Activated CD8-positive, alpha-beta memory T cell treated with anti-CD3 and anti-CD28 coated beads, Interleukin-2, amount 10 ng/mL, durations not matched to agents 7 days and 5 days (primary cell): Measurements from ENCODE around the gene IL6R. TPM values are rescaled to one million over a fixed set of nuclear protein-coding genes. Genes with fewer than 3 reads are reported as not detected.

Source experiments
- ATAC-seq: fragments of 150-1000 bp; cut with Tn5 transposase; one replicate; pipeline ENCODE4 v1.10.0; 2021; ENCODE audit warnings: moderate library complexity
- CTCF ChIA-PET: fragments of 350-600 bp; sonication (Branson Sonifier 250); formaldehyde crosslinking; loops from one replicate; lab custom pipeline; 2021; ENCODE audit warnings: antibody characterized with exemption; lab: Charles Lee
- DNase-seq: peaks from one replicate; pipeline ENCODE4 v3.0.0-alpha.2; 2020
- H3K27ac Mint-ChIP-seq: one replicate; pipeline ENCODE4 v1.8.0; 2021; ENCODE audit warnings: mild to moderate bottlenecking, mixed read lengths
- H3K27me3 Mint-ChIP-seq: one replicate; pipeline ENCODE4 v1.8.0; 2021; ENCODE audit warnings: mixed read lengths
- H3K36me3 Mint-ChIP-seq: one replicate; pipeline ENCODE4 v1.8.0; 2021; ENCODE audit warnings: mild to moderate bottlenecking, mixed read lengths
- H3K4me1 Mint-ChIP-seq: one replicate; pipeline ENCODE4 v1.8.0; 2021; ENCODE audit warnings: mixed read lengths
- H3K4me3 Mint-ChIP-seq: one replicate; pipeline ENCODE4 v1.8.0; 2021; ENCODE audit warnings: mild to moderate bottlenecking, moderate library complexity, mixed read lengths
- H3K9me3 Mint-ChIP-seq: one replicate; pipeline ENCODE4 v1.8.0; 2022; ENCODE audit warnings: low read depth, mixed read lengths
- total RNA-seq, 2 experiments: library from RNA; stranded (reverse); gene quantifications; one replicate each; pipeline ENCODE4 v1.2.3, GENCODE V29; 2021

Gene IL6R
- total RNA-seq, 2 experiments from 2014 or later: 0.53 to 0.66 TPM

DNA sequence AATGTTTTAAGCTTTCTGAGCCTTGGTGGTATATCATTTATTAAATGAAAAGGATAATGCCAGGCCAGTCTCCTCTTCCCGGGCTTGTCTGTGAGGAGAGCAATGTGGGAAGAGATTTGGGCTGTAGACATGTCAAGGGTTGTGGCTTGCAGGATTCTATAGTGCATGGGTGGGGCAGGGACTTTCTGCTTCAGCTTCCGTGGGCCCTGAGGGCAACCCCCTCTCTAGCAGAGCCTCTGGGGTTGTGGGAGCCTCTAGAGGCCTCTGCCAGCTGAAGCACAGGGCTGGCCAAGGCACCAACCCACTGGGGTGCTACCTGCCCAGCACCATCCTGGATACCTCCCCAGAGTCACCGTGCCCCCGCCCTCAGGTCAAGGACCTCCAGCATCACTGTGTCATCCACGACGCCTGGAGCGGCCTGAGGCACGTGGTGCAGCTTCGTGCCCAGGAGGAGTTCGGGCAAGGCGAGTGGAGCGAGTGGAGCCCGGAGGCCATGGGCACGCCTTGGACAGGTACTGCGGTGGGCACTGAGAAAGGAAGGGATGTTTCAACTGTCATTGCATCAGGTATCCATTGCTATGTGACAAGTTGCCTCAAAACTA is 30.6 kb downstream of the IL6R start:
- no peak overlapping the region for H3K27ac Mint-ChIP-seq
- no peak overlapping the region for H3K4me3 Mint-ChIP-seq
- H3K27me3 Mint-ChIP-seq: peaks cover 14% of the 10 kb centered on the region
- CTCF ChIA-PET: interaction anchor here (1.3 kb wide), 1 partner anchor 101 kb away, joined by 3 read pairs; no protein-coding TSS in a partner anchor
- no peaks in the 10 kb centered on the region for H3K36me3 Mint-ChIP-seq
- ATAC-seq (no peak), DNase-seq (no peak)
- peaks cover 43% of the 10 kb centered on the region for H3K4me1 Mint-ChIP-seq
- H3K9me3 Mint-ChIP-seq: no peaks in the 10 kb centered on the region

DNA sequence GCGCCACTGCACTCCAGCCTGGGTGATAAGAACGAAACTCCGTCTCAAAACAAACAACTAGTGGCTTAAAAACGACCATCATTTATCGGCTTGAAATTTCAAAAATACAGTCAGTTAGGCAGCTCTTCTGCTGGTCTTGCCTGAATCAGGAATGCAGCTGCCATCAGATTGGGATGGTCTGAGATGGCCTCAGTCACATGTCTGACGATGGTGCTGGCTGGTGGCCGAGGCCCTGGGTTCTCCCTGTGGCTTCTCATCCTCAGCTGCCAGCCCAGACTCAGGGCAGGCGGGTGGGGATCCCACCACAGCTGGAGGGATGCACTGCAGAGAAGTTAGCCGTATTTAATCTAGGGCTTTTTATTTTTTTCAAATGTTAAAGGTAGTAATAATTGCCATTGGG is 31.3 kb downstream of the IL6R start:
- H3K27me3 Mint-ChIP-seq: peaks cover 21% of the 10 kb centered on the region
- CTCF ChIA-PET: interaction anchor here (1.3 kb wide), 1 partner anchor 101 kb away, joined by 3 read pairs; no protein-coding TSS in a partner anchor
- H3K27ac Mint-ChIP-seq: no peak overlapping the region
- H3K9me3 Mint-ChIP-seq: no peaks in the 10 kb centered on the region
- H3K4me1 Mint-ChIP-seq: peaks cover 45% of the 10 kb centered on the region
- no peak for ATAC-seq
- H3K36me3 Mint-ChIP-seq: no peaks in the 10 kb centered on the region
- no peak overlapping the region for H3K4me3 Mint-ChIP-seq
- no peak for DNase-seq

DNA sequence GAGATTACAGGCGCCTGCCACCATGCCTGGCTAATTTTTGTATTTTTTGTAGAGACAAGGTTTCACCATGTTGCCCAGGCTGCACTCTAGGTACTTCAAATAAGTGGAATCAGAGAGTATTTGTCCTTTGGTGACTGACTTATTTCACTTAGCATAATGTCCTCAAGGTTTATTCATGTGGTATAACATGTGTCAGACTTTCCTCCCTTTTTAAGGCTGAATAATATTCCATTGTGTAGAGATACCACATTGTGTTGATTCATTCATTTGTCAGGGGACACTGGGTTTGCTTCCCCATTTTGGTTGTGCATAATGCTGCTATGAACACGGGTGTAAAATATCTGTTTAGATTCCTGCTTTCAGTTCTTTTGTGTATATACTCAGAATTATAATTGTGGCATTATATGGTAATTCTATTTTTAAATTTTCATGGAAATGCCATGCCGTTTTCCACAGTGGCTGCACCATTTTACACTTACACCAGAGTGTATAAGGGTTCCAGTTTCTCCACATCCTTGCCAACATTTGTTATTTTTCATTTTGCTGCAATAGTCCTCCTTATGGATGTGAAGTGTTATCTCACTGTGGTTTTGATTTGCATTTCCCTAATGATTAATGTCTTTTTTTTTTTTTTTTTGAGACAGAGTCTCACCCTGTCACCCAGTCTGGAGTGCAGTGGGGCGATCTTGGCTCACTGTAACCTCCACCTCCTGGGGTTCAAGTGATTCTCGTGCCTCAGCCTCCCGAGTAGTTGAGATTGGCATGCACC is 35.1 kb downstream of the IL6R start:
- ATAC-seq: no peak
- Mint-ChIP-seq H3K27me3 (peaks cover 48% of the 10 kb centered on the region), H3K27ac (peak overlapping the region; percentile 29), H3K36me3 (no peaks in the 10 kb centered on the region), H3K9me3 (no peaks in the 10 kb centered on the region), H3K4me1 (peaks cover 39% of the 10 kb centered on the region), H3K4me3 (peak overlapping the region; percentile 9)
- CTCF ChIA-PET: interaction anchor here (0.7 kb wide), 2 partner anchors 229 to 636 kb away, joined by 3 to 5 read pairs; no protein-coding TSS in a partner anchor
- DNase-seq: no peak

DNA sequence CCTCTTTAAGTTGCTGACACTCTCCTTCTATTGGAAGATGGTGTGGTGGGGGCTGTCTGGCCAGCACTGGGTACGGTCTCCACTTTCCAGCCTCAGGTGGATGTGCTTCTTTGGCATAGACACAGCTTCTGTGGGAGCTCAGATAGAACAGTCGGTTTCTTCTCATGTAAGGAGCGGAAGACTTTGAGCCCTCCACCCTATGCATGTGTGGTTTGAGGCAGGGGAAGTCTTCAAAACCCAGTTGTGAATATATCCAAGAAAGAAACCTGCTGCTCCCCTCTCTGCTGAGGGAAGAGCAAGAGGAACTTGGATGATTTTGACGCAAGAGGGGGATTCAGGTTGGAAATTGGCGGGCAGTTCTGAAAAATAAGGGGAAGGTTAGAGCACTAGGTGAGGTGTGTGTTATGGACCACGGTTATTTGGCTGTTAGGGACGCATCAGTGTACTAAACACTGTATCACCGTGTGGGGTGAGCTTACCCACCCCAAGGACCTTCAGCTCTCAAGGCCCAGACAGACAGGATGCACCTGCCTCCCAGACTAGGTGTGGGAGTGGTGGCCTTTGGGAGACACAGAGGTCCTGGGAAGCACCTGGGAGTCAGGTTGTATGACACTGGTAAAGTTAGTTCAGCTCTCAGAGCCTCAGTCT is 36.2 kb downstream of the IL6R start:
- Mint-ChIP-seq H3K4me1 (peaks cover 49% of the 10 kb centered on the region), H3K27me3 (peaks cover 60% of the 10 kb centered on the region), H3K27ac (no peak overlapping the region), H3K36me3 (no peaks in the 10 kb centered on the region), H3K4me3 (no peak overlapping the region), H3K9me3 (no peaks in the 10 kb centered on the region)
- DNase-seq: no peak
- no peak for ATAC-seq
- CTCF ChIA-PET: interaction anchor here (0.7 to 2.0 kb wide), 2 partner anchors 21 to 637 kb away, joined by 5 to 6 read pairs; no protein-coding TSS in a partner anchor

DNA sequence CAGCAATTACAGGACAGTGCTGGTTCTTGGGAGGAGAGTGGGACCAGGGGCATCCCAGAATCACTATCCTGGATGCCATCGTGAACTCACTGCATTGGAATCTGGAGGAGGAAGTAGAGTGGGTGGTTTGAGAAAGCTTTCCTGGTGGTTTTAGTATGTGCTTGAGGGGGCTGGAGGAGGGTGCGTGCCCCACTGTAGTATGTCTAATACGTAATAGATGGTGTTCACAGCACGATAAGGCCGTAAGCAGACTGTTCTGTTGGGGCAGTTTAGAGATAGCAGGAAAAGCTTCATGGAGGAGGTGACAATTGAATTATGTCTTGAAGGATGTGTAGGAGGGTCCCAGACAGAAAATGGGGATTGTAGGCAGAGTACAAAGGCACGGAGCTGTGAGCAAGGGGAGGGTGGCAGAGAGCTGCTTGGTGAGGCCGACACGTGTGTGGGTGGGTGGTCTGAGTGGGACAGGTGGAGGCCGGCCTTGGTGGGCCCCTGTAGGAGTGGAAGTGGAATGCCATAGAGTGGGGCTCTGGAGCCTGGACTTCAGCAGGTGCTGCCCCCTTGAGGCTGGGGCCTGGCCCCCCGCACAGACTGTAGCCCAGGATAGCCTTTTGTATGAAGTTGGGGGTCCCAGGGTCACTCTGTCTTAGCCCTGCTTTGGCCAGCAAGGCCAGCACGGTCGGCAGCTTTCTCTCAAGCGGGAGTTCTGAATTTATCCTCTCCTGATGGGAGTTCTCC is 37.0 kb downstream of the IL6R start:
- CTCF ChIA-PET: interaction anchor here (2.0 to 3.8 kb wide), 2 partner anchors 11 to 21 kb away, joined by 6 to 14 read pairs; no protein-coding TSS in a partner anchor
- H3K27ac Mint-ChIP-seq: no peak overlapping the region
- no peaks in the 10 kb centered on the region for H3K9me3 Mint-ChIP-seq
- no peaks in the 10 kb centered on the region for H3K36me3 Mint-ChIP-seq
- peaks cover 61% of the 10 kb centered on the region for H3K27me3 Mint-ChIP-seq
- H3K4me3 Mint-ChIP-seq: no peak overlapping the region
- DNase-seq (no peak), ATAC-seq (no peak)
- H3K4me1 Mint-ChIP-seq: peaks cover 49% of the 10 kb centered on the region

DNA sequence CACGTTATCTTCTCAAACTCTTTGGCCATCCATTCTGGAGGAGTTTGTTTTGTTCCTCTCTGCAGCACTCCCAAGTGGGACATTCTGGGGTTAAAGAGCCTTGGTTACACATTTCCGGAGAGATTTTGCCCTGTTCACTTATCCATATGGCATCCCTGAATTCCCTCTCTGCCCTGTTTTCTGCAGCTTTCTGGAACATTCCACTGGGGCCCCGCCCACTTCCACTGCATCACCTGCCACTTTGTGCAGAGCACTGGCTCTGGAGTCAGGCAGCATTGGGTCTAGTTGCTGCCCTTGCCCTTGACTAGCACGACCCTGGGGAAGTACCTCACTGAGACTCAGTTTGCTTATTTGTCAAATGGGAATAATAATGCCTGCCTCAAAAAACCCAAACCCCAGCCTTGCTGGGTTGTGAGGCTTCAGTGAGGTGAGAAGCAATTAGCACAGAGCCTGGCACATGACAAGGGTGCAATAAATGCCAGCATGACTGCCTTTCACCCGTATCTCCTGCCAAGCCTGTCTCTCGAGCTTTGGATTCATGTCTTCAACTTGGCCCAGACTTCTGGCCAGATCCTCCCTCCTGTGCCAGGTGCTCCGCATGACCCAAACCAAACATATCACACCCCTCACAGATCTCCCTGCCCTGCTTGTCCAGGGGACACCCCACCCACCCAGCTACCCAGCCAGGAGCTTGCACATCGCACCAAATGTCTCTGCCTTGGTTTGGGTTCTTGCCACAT is 38.3 kb downstream of the IL6R start:
- Mint-ChIP-seq H3K36me3 (no peaks in the 10 kb centered on the region), H3K9me3 (no peaks in the 10 kb centered on the region), H3K27me3 (peaks cover 64% of the 10 kb centered on the region), H3K27ac (no peak overlapping the region), H3K4me1 (peaks cover 45% of the 10 kb centered on the region), H3K4me3 (no peak overlapping the region)
- no peak for ATAC-seq
- CTCF ChIA-PET: interaction anchor here (1.0 to 3.8 kb wide), 5 partner anchors 12 to 108 kb away, joined by 3 to 14 read pairs (median 5); no protein-coding TSS in a partner anchor
- no peak for DNase-seq

DNA sequence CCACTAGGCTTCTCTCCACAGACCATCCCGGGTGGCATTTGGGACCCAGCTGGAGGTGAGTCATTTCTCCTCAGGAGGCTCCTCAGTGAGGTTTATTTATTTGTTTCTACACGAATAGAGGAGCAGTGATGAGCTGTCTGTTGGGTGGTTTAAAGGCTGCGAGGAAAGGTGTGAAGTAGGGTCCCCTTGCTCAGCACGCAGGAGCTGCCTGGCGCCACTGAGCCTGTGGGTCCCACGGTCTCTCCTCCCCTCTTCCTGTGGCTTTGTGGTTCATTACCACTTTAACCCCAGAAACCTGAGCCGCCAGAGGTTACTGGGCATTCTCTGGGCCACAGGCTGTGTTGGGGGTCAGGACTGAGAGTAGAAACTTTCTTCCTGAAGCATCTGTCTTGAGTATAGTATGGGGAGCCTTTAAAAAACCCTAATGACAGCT is 39.9 kb downstream of the IL6R start:
- Mint-ChIP-seq H3K4me1 (peaks cover 33% of the 10 kb centered on the region), H3K9me3 (no peaks in the 10 kb centered on the region), H3K36me3 (no peaks in the 10 kb centered on the region), H3K27ac (peak overlapping the region; percentile 73), H3K4me3 (no peak overlapping the region), H3K27me3 (peaks cover 70% of the 10 kb centered on the region)
- DNase-seq: peak; percentile 79
- ATAC-seq: peak; percentile 81
- CTCF ChIA-PET: interaction anchor here (0.7 to 3.8 kb wide), 5 partner anchors 14 to 115 kb away, joined by 3 to 14 read pairs (median 9); no protein-coding TSS in a partner anchor

DNA sequence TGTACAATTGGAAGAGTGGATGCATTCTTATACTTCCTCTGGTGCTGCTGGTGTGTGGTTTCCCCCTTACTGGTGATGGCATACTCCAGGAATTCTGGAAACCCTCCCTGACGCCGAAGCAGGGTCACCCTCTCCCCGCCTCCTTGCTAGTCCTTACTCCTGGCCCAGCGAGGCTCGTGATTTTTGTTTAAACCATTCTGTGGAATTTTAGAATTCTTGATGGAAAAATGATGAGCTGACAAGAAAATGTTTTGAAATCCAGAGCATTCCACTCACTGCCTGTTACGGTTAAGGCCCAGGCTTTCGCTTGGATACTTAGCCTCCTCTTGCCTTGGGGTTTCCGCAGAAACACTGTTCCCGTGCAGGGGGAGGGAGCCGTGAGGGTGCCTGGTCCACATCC is 41.1 kb downstream of the IL6R start:
- Mint-ChIP-seq H3K4me1 (peaks cover 23% of the 10 kb centered on the region), H3K27ac (no peak overlapping the region), H3K9me3 (no peaks in the 10 kb centered on the region), H3K4me3 (no peak overlapping the region), H3K27me3 (peaks cover 72% of the 10 kb centered on the region), H3K36me3 (no peaks in the 10 kb centered on the region)
- ATAC-seq (no peak), DNase-seq (no peak)
- CTCF ChIA-PET: interaction anchor here (0.6 to 2.4 kb wide), 2 partner anchors 17 to 1961 kb away, joined by 3 to 9 read pairs; no protein-coding TSS in a partner anchor

DNA sequence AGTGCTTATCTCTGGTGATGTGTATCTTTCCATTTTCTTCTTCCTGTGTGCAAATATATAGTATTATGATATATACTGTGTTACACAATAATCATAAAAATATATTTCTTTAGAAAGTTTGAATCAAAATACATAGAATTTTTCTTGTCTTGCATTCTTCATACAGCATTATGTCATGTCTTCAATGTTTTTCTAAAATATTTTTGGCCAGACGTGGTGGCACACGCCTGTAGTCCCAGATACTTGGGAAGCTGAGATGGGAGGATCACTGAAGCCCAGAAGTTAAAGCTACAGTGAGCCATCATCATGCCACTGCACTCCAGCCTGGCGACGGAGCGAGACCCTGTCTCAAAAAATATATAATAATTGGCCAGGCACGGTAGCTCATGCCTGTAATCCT is 41.6 kb downstream of the IL6R start:
- Mint-ChIP-seq H3K27me3 (peaks cover 70% of the 10 kb centered on the region), H3K4me3 (no peak overlapping the region), H3K27ac (no peak overlapping the region), H3K9me3 (no peaks in the 10 kb centered on the region), H3K4me1 (peaks cover 23% of the 10 kb centered on the region), H3K36me3 (no peaks in the 10 kb centered on the region)
- DNase-seq (no peak), ATAC-seq (no peak)
- CTCF ChIA-PET: interaction anchor here (2.4 kb wide), 1 partner anchor 16 kb away, joined by 9 read pairs; no protein-coding TSS in a partner anchor

DNA sequence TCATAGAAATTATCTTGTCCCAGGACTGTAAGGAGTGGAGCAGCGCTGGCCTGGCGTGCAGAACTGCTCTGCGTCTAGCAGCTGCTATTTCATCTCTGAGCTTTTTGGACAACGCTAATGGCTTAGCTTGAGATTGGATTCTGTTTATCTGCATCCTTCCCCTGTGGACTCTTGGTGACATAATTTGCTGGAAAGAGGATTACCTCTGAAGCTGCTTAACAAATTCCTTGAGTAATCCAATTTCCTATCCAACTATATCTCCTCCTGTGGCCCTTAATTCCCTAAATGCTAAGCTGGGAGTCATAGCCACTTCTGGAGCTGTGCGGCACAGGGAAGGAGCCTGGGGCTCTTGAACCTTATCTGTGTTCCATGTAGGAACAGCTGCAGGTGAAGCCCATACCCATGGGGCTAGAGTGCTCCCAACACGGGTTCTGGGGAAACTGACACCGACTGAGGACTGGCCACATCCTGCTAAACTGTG is 43.2 kb downstream of the IL6R start:
- CTCF ChIA-PET: interaction anchor here (0.6 to 1.4 kb wide), 2 partner anchors 19 to 98 kb away, joined by 3 to 4 read pairs; no protein-coding TSS in a partner anchor
- Mint-ChIP-seq H3K36me3 (no peaks in the 10 kb centered on the region), H3K4me3 (no peak overlapping the region), H3K27ac (no peak overlapping the region), H3K27me3 (peaks cover 72% of the 10 kb centered on the region), H3K9me3 (no peaks in the 10 kb centered on the region), H3K4me1 (peaks cover 18% of the 10 kb centered on the region)
- DNase-seq (no peak), ATAC-seq (no peak)

DNA sequence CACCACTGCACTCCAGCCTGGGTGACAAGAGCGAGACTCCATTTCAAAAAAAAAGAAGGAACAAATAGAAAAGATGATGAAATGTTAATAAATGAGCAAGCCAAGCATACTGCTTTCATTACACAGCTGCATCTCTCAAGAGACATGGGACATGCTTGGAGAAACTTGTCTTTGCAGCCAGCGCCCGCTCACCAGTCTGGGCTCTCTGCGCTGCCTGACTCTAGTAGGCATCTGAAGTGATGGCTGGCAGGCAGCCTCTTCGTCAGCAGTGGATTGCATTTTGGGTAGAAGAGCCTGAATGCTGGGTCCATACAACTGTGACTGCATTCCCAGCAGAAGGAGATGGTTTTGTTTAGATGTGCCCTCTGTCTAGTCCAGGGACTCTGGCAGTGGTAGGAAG is 48.0 kb downstream of the IL6R start:
- H3K9me3 Mint-ChIP-seq: no peaks in the 10 kb centered on the region
- DNase-seq (no peak), ATAC-seq (no peak)
- H3K4me3 Mint-ChIP-seq: no peak overlapping the region
- CTCF ChIA-PET: interaction anchor here (0.6 kb wide), 1 partner anchor 27 kb away, joined by 3 read pairs; no protein-coding TSS in a partner anchor
- H3K27me3 Mint-ChIP-seq: peaks cover 60% of the 10 kb centered on the region
- no peak overlapping the region for H3K27ac Mint-ChIP-seq
- H3K4me1 Mint-ChIP-seq: peaks cover 16% of the 10 kb centered on the region
- H3K36me3 Mint-ChIP-seq: no peaks in the 10 kb centered on the region
